ENCODE measurements around the gene THRB.

THRB gene

GRCh38 chr3:24224666-24225384, 269.8 kb downstream of the THRB start:
- no peak for DNase-seq (ENCODE audit: low read depth)

DNA sequence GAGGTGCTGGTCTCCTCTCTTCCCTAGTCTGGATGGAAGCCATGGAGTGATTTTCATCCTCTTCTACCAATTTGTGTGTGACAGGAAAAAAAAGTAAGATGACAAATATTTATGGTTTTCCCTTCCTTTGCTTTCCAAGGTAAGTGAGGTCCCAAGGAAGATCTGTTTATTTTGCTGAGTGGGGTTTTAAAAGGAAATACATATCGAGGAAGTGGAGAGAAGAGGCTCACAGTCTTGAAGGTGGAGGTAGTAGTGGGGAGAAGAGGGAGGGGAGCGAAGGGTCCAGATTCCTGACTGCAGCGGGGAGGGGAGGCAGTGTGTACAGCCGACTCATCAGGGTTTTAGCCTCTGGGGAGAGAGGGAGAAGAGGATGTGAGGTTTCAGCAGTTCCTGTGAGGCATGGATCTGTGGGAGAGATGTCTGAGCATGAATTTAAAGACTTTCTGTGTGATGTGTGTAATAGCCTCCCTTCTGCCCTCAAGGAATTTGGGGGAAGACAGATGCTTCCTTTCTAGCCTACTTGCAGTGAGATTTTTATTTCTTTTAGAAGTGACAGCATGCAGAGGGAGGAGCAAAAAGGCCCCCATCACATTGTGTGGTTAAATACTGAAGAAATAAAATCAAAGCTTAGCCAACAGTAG, 272.4 kb downstream of the THRB start:
- DNase-seq (ENCODE audit: low read depth) = peak; percentile 36

DNA sequence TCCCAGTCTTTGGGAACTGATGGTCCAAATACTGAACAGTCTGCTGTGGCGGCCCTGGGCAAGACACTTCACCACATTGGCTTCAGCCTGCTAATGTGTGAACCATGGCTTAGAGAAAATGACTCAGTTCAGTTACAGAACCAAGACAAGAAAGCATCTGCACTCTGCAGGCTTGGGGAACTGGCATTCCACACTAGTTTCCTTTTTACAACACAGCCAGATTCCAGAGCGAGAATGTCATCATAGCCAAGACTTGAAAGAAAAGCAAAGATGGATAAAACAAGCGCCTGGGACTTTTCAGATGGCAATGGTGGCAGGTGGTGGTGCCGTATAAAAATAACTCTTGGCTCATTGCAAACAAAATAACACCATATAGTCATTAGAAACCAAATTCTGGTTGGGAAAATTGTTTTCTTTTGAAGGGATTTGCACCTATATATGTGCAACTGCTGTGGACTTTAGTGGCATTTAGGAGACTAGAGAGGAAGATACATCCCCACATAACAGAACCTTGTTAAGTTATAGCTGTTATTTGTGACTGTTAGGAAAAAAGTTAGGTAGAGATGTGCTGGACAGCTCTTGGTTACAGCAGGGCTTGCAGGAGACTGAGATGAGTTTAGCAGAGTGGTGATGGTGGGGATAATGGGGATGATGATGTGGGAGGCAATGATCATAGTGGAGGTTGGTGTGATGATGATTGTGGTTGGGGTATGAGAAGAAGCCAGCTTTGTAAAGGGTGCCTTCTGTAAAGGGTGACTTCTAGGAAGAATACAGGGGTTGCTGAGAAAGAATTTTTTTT, 273.6 kb downstream of the THRB start:
- peak; percentile 95 for DNase-seq (ENCODE audit: low read depth)

GRCh38 chr3:24215502-24215901, 279.1 kb downstream of the THRB start:
- no peak for DNase-seq (ENCODE audit: low read depth)

DNA sequence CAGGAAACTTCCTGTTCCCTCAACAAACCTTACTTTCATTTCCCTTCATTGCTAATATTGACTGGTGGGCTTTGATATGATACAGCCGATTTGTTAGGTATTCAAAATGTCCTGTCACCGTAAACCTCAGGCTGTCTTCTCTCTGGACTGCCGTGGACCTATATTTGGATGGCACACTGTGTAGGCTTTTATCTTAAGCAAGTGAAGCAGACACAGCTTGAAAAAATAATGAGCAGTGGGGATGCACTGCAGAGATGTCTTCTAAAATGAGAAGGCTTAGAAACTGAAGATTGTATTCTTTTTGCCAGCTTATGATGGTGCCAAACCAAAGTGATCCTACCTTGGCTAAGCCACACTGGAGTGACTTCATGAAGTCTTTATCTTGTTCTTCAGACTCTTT, 283.3 kb downstream of the THRB start:
- no peak for DNase-seq (ENCODE audit: low read depth)

DNA sequence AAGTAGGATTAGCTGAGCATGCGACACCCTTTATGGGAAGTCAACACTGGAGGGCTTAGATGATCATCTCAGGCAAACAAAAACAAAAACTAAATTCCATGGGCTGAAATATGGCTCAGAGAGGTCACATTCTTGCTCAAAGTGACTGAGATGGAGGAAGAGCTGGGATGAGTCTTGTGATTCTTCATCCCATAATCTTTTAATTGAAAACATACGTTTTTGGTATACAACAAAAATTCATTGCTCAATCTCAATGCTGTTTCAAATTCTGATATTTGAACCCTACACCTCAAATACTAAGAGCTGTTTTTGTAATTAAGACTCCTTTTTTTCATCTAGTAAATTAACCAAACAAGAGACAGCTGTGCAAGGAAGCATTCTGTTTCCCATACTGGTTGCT, 292.6 kb downstream of the THRB start:
- DNase-seq (ENCODE audit: low read depth) = peak; percentile 80

DNA sequence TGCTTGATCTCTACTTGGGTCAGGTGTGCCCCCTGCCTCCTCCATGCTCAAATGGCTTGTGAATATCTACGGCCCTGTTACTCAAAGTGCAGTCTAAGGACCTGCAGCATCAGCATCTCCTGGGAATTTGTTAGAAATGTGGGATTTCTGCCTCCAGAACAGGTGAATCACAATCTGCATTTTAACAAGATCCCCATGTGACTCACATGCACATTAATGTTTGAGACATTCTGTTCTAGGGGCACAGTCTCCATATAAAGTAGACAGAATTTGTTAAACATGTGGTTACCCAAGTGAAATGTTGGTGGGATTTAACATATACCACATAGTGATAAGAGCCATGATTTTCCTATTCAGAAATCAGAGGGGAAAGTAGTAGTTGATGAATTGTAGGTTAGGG, 293.3 kb downstream of the THRB start:
- DNase-seq (ENCODE audit: low read depth) = no peak

DNA sequence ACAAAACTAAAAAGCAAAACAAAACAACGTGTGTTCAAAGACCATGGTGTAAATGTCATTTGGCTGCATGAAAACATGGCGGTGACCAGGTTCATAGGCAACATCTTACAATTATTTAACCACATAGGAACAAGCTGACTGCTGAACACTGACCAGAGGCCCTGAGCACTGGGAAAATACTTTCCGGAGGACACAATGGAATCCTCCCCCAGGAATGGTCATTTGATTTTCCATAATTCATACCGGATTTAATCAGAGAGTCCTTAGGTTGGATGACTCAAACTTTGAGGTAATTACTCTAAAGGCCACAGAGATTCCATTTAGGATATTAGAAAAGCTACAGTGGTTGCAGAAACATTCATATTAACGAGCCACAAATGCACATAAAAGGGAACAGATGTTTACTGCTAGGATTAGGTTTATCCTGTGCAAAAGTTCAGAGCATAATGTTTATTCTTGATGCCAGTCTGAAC, 294.8 kb downstream of the THRB start:
- DNase-seq (ENCODE audit: low read depth) = peak; percentile 78

GRCh38 chr3:24199300-24199699, 295.4 kb downstream of the THRB start:
- no peak for DNase-seq (ENCODE audit: low read depth)

DNA sequence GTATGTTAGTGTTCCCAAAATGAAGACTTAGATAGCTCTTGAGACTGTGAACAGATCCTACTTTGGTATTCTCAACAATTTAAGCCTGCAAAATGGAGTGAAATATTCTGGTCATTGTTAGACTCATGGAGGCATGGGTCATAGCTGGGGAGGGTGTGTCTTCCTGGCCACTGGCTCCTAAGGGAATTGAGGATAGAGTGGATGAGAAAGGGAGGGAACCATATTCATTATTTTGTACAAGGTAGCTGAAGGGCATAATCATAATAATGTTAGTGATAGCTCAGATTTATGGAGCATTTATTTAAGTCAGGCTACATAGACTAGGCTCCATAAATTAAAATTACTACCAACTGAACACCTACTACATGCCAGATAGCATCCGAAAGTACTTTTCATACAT, 295.9 kb downstream of the THRB start:
- no peak for DNase-seq (ENCODE audit: low read depth)

- DNase-seq (ENCODE audit: low read depth) = no peak
Measured at GRCh38 chr3:24197809-24198208, 296.8 kb downstream of the THRB start.

- peak; percentile 84 for DNase-seq (ENCODE audit: low read depth)
Measured at GRCh38 chr3:24196526-24196925, 298.1 kb downstream of the THRB start.

DNA sequence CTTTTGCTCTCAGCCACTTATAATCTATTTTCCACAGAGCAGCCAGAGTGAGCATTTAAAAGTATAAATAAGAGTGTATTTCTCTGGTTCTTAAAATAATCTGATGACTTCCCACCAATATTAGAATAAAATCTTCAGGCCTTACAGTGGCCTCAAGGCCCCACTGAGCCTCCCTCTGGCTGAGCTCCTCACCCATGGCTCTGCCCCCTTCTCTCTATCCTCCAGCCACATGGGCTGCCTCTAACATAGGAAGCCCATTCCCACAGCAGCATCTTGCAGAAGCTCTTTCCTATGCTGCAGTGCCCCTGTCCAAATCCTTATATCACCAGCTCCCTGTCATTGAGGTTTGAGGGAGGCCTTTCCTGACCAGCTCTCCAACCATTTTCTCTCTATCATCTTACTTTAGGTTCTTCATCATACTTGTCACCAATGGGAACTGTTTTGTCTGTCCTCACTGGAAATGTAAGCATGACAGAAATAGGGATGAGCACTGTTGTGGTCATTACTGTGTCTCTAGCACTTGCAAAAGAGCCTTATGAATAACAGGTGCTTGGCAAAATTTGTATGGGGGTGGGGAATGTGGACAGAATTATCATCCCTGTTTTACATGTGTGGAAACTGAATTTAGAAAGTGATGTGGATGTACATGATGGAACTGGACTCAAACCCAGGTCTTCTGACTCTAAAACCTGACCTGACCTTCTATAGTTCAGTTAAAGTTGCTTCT, 299.0 kb downstream of the THRB start:
- no peak for DNase-seq (ENCODE audit: low read depth)

DNA sequence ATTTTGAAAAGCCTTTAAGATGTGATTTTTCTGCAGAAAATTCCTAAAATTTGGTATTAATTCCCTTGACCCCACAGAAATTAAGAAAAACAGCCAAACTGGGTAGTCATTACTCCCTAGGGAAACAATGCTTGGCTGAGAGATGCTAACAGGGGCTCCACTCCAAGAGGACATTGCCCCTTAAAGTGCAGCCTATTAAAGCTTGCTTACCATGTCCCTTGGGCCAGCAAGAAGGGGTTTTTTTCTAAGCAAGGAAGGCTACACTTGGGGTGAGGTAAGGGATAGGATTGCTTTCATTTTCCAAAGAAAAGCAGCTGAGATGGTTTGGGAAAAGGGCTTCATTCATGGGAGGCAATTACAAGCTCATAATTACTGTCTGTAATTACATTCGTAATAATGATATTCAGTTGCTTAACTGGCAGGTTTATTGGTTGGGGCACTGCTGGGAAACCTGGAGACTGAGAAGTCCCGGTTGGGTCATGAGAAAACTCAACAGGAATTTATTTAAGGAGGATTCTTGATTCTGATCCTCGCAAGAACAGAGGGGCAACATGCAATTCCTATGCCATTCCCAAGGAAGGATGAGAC, 302.1 kb downstream of the THRB start:
- DNase-seq (ENCODE audit: low read depth) = no peak

DNA sequence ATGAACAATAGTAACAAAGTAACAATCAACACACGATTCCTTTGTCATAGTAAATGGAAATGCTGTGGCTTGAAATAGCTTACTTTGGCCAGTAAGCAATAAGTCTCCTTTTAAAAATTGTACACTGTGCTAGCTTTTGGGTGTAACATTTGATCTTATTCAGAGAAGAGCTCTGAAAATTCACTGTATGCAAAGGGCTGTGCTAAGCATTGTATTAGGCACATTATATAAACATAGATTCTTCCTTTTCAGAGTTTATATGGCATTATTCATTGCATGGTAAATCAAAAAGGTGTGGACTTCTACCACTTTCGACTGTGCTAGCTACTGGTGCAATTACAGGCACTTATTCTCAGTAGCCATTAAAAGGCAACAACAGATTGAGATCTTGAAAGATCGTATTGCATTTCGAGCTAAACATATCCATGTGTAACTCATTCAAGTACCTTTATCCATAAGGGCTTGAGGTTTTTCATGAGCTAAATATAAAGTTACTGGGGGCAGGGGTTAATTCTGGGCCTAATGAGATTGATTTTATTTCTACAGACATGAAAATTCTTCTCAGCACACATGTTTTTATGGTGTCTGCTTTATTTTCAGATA, 302.7 kb downstream of the THRB start:
- DNase-seq (ENCODE audit: low read depth) = no peak

DNA sequence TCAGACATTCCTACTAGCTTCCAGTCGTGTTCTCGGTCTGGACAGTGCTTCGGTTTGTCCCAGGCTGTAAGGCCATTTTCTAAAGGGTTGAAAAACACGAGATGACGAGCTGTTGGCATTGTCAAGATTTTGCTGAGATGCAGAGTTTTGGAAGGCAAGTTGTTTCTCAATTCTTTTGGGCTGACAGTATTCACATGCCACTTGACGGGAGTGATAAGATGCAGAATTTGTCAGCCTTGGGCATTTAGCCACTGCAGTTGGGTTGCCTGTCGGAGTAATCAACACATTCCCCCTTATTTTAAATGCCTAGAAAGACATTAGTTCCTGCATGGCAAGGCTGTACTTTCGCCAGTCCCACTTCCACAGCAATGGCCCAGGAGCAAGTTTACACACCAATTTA, 304.4 kb downstream of the THRB start:
- DNase-seq (ENCODE audit: low read depth) = no peak

DNA sequence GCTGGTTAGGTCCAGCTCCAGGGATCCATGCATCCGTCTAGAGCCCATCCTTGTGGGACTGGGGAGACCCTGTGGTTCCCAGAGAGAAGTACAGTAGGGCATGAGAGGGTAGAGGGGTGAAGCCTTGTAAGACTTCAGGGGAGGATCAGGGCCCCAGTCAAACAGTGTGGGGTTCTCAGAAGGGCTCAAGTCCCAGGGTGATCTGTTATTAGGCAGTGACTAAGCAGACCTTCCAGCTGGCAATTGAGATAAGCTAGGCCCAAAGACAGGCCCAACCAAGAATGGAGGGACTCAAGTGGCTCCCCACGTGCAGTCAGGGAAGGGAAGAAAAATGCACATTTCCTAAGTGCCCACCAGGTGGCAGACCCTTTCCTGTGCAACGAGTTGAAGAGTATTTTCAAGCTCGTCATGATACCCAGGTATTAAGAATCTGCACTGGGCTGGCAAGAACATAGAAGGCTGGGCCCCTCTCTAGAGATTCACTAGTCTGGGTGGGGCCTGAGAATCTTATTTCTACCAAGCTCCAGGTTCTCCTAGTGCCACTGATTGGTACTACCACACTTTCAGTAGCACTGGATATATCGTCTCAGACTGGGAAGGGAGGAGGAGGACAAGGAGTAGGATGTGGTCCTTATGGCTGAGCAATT, 308.8 kb downstream of the THRB start:
- no peak for DNase-seq (ENCODE audit: low read depth)

DNA sequence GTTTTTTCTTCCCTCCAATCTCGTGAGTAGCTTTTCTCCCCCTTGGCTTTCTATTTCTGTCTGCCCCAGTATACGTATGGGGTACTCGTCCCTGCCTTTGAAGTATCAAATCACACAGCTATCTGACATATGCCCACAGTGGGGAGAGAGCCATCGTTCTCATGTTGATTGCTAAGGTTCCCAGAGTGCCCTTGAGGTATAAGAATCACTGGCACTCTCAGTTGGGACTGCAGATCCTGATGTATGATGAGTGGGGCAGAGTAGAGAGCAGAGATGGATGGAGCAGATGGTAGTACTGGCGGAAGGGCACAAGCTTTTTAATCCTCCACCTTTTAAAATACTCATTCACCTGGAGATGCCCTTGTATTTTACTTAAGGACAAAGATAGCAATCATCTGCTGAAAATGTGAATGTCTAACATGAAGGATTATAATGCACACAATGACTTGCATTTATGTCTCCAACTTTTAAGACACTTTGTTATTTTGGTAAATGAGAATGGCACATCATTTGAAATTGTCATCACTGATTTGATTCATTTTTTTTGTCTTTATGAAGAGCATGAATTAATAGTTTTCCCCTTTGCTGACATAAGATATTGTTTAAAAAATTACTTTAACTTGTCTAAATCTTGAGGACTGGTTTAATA, 310.0 kb downstream of the THRB start:
- no peak for DNase-seq (ENCODE audit: low read depth)

- no peak for DNase-seq (ENCODE audit: low read depth)
Measured at GRCh38 chr3:24182756-24183155, 311.9 kb downstream of the THRB start.

DNA sequence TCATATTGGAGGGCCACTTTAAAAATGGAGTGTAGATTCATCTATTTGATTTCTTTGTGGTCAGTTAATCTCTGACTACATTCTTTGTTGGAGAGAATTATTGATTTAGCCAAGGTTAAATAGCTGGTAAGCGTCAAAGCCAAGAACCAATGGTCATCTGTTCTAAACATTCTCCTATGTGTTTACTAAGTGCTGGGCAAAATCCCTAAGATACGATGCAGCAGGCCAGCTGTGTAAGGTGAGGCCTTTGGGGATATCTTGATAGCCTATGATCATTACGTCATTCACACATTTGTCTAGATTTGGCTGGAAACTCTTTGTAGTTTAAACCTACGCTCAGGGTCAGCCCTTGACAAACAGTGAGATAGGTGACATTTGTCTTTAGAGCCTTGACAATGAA, 313.4 kb downstream of the THRB start:
- no peak for DNase-seq (ENCODE audit: low read depth)

DNA sequence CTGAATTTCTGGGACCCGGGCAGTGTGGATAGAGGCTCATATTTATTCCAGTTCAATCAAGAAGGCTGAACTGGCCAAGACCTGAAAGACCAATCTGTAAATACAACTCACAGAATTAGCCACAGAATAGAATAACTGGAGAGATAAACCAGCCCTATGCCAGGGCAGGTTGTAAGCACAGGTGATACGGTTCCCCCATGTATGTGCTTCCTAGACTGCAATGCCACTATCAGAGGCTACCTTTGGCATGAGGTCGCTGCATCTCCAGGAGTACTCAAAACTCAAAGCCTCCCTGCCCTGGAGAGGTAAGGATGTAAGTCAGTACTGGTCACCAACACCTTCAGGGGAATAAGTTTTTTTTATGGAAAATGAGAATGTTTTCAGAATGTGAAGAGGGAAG, 314.0 kb downstream of the THRB start:
- no peak for DNase-seq (ENCODE audit: low read depth)

Data from GM04503 (cell line).